ENCODE measurements around the gene E2F3. TPM values are rescaled to one million over a fixed set of nuclear protein-coding genes. Genes with fewer than 3 reads are reported as not detected.

The E2F3 gene
- 16.8 to 18.3 TPM (median 17.1 TPM) in 3 replicates for total RNA-seq
- long read RNA-seq, full-length matches to known transcripts, result 3 of 18 reads
- long read RNA-seq, partial matches to known transcripts, result 1 of 18 reads
- long read RNA-seq, other reads (novel, unspliced or antisense), result 14 of 18 reads

DNA sequence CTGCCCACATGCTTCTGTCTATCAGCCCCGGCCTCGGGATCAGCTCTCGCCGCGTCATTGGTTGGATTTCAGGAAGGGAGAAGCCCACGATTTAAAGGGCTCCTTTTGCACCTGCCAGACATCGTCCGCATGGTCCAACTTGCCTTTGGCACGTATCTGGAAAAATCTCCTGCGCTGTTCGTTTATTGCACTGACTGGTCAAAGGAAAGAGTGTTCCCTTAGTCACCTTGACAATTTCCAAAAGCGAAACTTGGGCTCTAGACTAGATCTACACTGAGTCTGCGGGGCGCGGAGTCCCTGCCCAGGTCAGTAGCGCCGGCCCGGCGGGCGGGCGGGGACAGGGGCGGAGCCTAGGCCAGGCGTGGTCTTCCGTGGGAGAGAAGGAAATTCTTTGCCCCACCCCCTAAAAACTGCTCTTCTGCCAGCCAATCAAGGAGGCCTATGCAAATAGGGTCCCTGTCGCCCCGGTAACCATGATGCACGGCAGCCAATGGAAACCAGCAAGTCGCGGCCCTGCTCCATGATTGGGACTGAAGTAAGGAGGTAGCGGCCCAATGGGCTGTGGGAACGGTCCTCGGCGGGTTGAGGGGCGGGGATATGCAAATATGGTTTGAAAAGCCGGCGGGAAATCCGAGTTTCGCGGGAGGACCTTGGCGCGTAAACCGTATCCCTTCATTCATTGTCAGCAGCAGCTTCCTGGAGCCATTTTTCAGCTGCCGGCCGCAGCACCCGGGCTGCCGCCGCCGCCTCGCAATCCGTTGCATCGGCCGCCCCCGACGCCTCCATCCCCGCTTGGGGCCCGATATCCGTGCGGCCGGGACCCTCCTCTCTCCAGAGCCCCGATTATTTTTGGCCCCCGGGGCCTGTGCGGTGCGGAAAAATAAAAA, at the start of gene E2F3:
Gene E2F3 (plus strand): TSS at position 675 of the 887 bp plus-strand sequence. CDS start 354 bp downstream, outside the sequence.
- Mint-ChIP-seq H3K9me3 (ENCODE audit: low read depth) (peaks cover 2% of the 10 kb centered on the region), H3K4me3 (ENCODE audit: unreplicated experiment) (peak within 1 kb of the TSS; percentile 90), H3K36me3 (ENCODE audit: low read depth) (no peaks in the 10 kb centered on the region), H3K4me1 (ENCODE audit: low read depth) (peaks cover 20% of the 10 kb centered on the region), H3K27ac (ENCODE audit: unreplicated experiment) (peak within 1 kb of the TSS; percentile 90), H3K27me3 (ENCODE audit: low read depth) (no peaks in the 10 kb centered on the region)
- no peak for TF ChIP-seq CTCF (IDR thresholded peaks at IDR 0.05)
- peak; percentile 100 for DNase-seq (ENCODE audit: low spot score)

DNA sequence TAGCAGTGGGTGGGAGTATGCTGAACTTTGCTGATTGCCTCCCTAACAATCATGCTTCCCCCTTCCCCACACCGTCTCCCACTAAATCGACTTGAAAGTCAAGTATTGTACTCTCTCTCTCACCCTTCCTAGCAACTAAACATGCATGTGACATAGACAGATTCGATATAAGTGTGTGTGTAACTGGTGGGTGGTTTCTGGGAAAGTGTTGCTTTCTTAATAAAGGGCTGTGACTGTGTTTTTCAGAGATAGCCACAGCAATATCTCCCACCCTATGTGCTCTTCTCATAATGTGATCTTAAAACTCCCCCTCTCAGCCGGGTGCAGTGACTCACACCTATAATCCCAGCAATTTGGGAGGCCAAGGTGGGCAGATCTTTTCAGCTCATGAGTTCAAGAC, 49.3 kb upstream of the E2F3 start:
- Mint-ChIP-seq H3K9me3 (ENCODE audit: low read depth) (peaks cover 12% of the 10 kb centered on the region), H3K27ac (ENCODE audit: unreplicated experiment) (no peak overlapping the region), H3K27me3 (ENCODE audit: low read depth) (no peaks in the 10 kb centered on the region), H3K36me3 (ENCODE audit: low read depth) (peaks cover 4% of the 10 kb centered on the region), H3K4me1 (ENCODE audit: low read depth) (peaks cover 11% of the 10 kb centered on the region), H3K4me3 (ENCODE audit: unreplicated experiment) (no peak overlapping the region)
- TF ChIP-seq CTCF (IDR thresholded peaks at IDR 0.05), result no peak
- DNase-seq (ENCODE audit: low spot score), result no peak

- Mint-ChIP-seq H3K36me3 (ENCODE audit: low read depth) (peaks cover 4% of the 10 kb centered on the region), H3K4me3 (ENCODE audit: unreplicated experiment) (no peak overlapping the region), H3K4me1 (ENCODE audit: low read depth) (peaks cover 8% of the 10 kb centered on the region), H3K9me3 (ENCODE audit: low read depth) (peaks cover 12% of the 10 kb centered on the region), H3K27ac (ENCODE audit: unreplicated experiment) (no peak overlapping the region), H3K27me3 (ENCODE audit: low read depth) (no peaks in the 10 kb centered on the region)
- no peak for TF ChIP-seq CTCF (IDR thresholded peaks at IDR 0.05)
- DNase-seq (ENCODE audit: low spot score), result no peak
Measured at GRCh38 chr6:20353134-20353533, 48.5 kb upstream of the E2F3 start.

- Mint-ChIP-seq H3K36me3 (ENCODE audit: low read depth) (peaks cover 4% of the 10 kb centered on the region), H3K27me3 (ENCODE audit: low read depth) (no peaks in the 10 kb centered on the region), H3K9me3 (ENCODE audit: low read depth) (peaks cover 12% of the 10 kb centered on the region), H3K4me3 (ENCODE audit: unreplicated experiment) (no peak overlapping the region), H3K27ac (ENCODE audit: unreplicated experiment) (no peak overlapping the region), H3K4me1 (ENCODE audit: low read depth) (peaks cover 8% of the 10 kb centered on the region)
- no peak for TF ChIP-seq CTCF (IDR thresholded peaks at IDR 0.05)
- DNase-seq (ENCODE audit: low spot score), result no peak
Measured at GRCh38 chr6:20354366-20354765, 47.3 kb upstream of the E2F3 start.

GRCh38 chr6:20360471-20361119, 41.1 kb upstream of the E2F3 start:
- H3K4me1 Mint-ChIP-seq (ENCODE audit: low read depth), result no peaks in the 10 kb centered on the region
- H3K36me3 Mint-ChIP-seq (ENCODE audit: low read depth), result no peaks in the 10 kb centered on the region
- no peaks in the 10 kb centered on the region for H3K27me3 Mint-ChIP-seq (ENCODE audit: low read depth)
- H3K27ac Mint-ChIP-seq (ENCODE audit: unreplicated experiment), result no peak overlapping the region
- H3K9me3 Mint-ChIP-seq (ENCODE audit: low read depth), result no peaks in the 10 kb centered on the region
- TF ChIP-seq CTCF (IDR thresholded peaks at IDR 0.05), result no peak
- DNase-seq (ENCODE audit: low spot score), result no peak
- no peak overlapping the region for H3K4me3 Mint-ChIP-seq (ENCODE audit: unreplicated experiment)

Measured in chondrocyte (in vitro differentiated cells).